Mesothelial cell of epicardium (in vitro differentiated cells): ENCODE results near the gene TBC1D7. TPM values are rescaled to one million over a fixed set of nuclear protein-coding genes. Genes with fewer than 3 reads are reported as not detected.

Experiments used
- DNase-seq, 2 experiments: peaks; one replicate each; pipeline ENCODE4 v3.0.0; 2021; ENCODE audit warnings: low spot score in 2 of 2; ENCODE audit not compliant: unreplicated experiment in 2 of 2
- H3K27ac Mint-ChIP-seq: 2 replicates; pipeline ENCODE4 v1.8.0; 2021; ENCODE audit warnings: mixed read lengths
- H3K27me3 Mint-ChIP-seq: 2 replicates; pipeline ENCODE4 v1.8.0; 2021; ENCODE audit warnings: low read depth, mixed read lengths
- H3K36me3 Mint-ChIP-seq: 2 replicates; pipeline ENCODE4 v1.8.0; 2021; ENCODE audit warnings: mixed read lengths
- H3K4me1 Mint-ChIP-seq: 2 replicates; pipeline ENCODE4 v1.8.0; 2021; ENCODE audit warnings: mixed read lengths
- H3K4me3 Mint-ChIP-seq: 2 replicates; pipeline ENCODE4 v1.8.0; 2021; ENCODE audit warnings: mild to moderate bottlenecking, moderate library complexity, mixed read lengths
- H3K9me3 Mint-ChIP-seq: 2 replicates; pipeline ENCODE4 v1.8.0; 2021; ENCODE audit warnings: mixed read lengths
- total RNA-seq: library from RNA; stranded (reverse); gene quantifications from 3 replicates; pipeline ENCODE4 v1.2.1, GENCODE V29; 2021
- TF ChIP-seq, protein P1 (sequence below): fragments of 200-600 bp; sonication (generic); IDR thresholded peaks from one replicate; pipeline ENCODE4 v1.5.0; 2021; ENCODE audit warnings: antibody characterized with exemption; ENCODE audit not compliant: unreplicated experiment

Gene TBC1D7
- total RNA-seq: 25.3 to 26.8 TPM (median 26.4 TPM) in 3 replicates

GRCh38 chr6:13328076-13328874, at the start of gene TBC1D7:
TBC1D7 (minus strand) TSS chr6:13328537; CDS start chr6:13326898, 1,639 bp downstream.
- Mint-ChIP-seq H3K9me3 (no peaks in the 10 kb centered on the region), H3K27me3 (no peaks in the 10 kb centered on the region), H3K27ac (peak within 1 kb of the TSS; percentile 96), H3K36me3 (peaks cover 24% of the 10 kb centered on the region), H3K4me1 (peaks cover 21% of the 10 kb centered on the region), H3K4me3 (peak within 1 kb of the TSS; percentile 81)
- DNase-seq: peak; percentile 83 to 97
- TF ChIP-seq, protein P1, sequence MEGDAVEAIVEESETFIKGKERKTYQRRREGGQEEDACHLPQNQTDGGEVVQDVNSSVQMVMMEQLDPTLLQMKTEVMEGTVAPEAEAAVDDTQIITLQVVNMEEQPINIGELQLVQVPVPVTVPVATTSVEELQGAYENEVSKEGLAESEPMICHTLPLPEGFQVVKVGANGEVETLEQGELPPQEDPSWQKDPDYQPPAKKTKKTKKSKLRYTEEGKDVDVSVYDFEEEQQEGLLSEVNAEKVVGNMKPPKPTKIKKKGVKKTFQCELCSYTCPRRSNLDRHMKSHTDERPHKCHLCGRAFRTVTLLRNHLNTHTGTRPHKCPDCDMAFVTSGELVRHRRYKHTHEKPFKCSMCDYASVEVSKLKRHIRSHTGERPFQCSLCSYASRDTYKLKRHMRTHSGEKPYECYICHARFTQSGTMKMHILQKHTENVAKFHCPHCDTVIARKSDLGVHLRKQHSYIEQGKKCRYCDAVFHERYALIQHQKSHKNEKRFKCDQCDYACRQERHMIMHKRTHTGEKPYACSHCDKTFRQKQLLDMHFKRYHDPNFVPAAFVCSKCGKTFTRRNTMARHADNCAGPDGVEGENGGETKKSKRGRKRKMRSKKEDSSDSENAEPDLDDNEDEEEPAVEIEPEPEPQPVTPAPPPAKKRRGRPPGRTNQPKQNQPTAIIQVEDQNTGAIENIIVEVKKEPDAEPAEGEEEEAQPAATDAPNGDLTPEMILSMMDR: no peak

- Mint-ChIP-seq H3K27me3 (peaks cover 6% of the 10 kb centered on the region), H3K4me3 (no peak overlapping the region)
Measured at GRCh38 chr6:13377054-13377758, 48.9 kb upstream of the TBC1D7 start.

GRCh38 chr6:13375360-13375878, 47.1 kb upstream of the TBC1D7 start:
- H3K4me3 Mint-ChIP-seq: no peak overlapping the region
- no peak for DNase-seq
- TF ChIP-seq, protein P1: no peak
- no peak overlapping the region for H3K27ac Mint-ChIP-seq
- peaks cover 6% of the 10 kb centered on the region for H3K27me3 Mint-ChIP-seq
- H3K36me3 Mint-ChIP-seq: no peaks in the 10 kb centered on the region
- H3K9me3 Mint-ChIP-seq: no peaks in the 10 kb centered on the region
- peaks cover 30% of the 10 kb centered on the region for H3K4me1 Mint-ChIP-seq

More at GRCh38 chr6:13377054-13377758, 48.9 kb upstream of the TBC1D7 start:
- no peak overlapping the region for H3K27ac Mint-ChIP-seq
- TF ChIP-seq, protein P1: no peak
- peaks cover 28% of the 10 kb centered on the region for H3K4me1 Mint-ChIP-seq
- no peaks in the 10 kb centered on the region for H3K9me3 Mint-ChIP-seq
- H3K36me3 Mint-ChIP-seq: no peaks in the 10 kb centered on the region
- DNase-seq: no peak

- Mint-ChIP-seq H3K27ac (peak overlapping the region; percentile 41), H3K4me3 (no peak overlapping the region), H3K9me3 (no peaks in the 10 kb centered on the region), H3K4me1 (peaks cover 25% of the 10 kb centered on the region), H3K27me3 (peaks cover 6% of the 10 kb centered on the region), H3K36me3 (no peaks in the 10 kb centered on the region)
- TF ChIP-seq, protein P1: no peak
- no peak for DNase-seq
Measured at GRCh38 chr6:13373919-13374318, 45.6 kb upstream of the TBC1D7 start.

- Mint-ChIP-seq H3K4me3 (no peak overlapping the region), H3K4me1 (peaks cover 27% of the 10 kb centered on the region), H3K36me3 (no peaks in the 10 kb centered on the region), H3K27me3 (peaks cover 6% of the 10 kb centered on the region), H3K27ac (peak overlapping the region; percentile 41), H3K9me3 (no peaks in the 10 kb centered on the region)
- TF ChIP-seq, protein P1: no peak
- no peak for DNase-seq
Measured at GRCh38 chr6:13373488-13373886, 45.1 kb upstream of the TBC1D7 start.
